ENCODE measurements around the gene SNX2. TPM values are rescaled to one million over a fixed set of nuclear protein-coding genes. Genes with fewer than 3 reads are reported as not detected.

The SNX2 gene
- total and polyA plus RNA-seq, 5 experiments from 2014 or later: 47.6 to 76.5 (median 58.2) TPM

DNA sequence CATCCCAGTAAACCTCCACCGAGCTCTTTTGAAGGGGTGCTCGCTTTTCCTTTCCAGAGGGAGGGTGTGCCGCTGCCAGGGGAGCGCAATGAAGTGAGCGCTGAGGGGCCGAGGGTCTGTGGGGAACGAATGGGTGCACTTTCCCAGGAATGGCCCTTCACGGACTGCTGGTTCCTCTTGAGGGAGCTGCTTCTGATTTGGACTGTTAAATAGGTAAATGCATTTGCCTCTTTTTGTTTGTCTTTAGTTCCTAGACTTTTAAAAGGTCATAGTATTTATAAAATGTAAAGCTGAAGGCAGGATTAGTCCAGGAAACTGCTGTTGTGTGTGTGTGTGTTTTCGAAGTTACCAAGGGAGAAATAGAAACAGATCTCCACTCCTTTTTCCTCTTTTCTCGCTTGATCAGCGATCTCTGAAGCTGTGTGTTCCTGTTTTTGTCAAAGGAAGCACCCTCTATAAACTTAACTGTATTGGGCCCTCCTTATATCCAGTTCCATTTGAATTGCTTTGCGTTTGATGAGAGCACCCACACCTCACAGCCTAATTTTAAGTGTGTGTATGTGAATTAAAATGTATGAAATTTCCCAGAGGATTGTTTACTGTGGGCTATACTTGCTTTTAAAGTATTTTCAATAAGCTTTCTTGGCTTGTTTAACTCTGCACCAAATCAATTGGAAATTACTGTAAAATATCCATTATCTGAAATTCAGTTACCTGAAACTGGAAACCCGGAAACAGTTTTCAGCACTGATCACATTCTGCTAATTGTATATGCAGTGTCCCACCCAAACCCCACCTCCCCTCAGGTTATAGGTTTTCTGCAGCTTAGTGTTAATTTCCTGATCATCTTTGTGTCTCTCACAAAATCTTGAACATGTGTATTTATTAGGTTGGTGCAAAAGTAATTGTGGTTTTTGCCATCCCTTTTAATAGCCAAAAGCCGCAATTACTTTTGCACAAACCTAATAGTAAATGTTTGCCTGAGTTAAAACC lies 966 bp downstream of the SNX2 start:
- peak overlapping the region; percentile 94 to 97 (median 96) for H3K27ac Mint-ChIP-seq
- DNase-seq: no peak
- H3K4me1 Mint-ChIP-seq: peaks cover 17 to 58% (median 45%) of the 10 kb centered on the region in 4 donors
- H3K36me3 Mint-ChIP-seq: peaks cover 0 to 5% (median 2%) of the 10 kb centered on the region in 3 donors
- H3K4me3 Mint-ChIP-seq: peak overlapping the region; percentile 93 to 98 (median 96)
- no peak for ATAC-seq
- no peaks in the 10 kb centered on the region for H3K27me3 Mint-ChIP-seq
- H3K9me3 Mint-ChIP-seq: no peaks in the 10 kb centered on the region
- POLR2A ChIA-PET: interaction anchor here (0.9 to 2.6 kb wide), 7 partner anchors 10 to 736 kb away, joined by 3 to 17 read pairs (median 6); partner anchors contain the start of genes CEP120, CSNK1G3 and SNX24

DNA sequence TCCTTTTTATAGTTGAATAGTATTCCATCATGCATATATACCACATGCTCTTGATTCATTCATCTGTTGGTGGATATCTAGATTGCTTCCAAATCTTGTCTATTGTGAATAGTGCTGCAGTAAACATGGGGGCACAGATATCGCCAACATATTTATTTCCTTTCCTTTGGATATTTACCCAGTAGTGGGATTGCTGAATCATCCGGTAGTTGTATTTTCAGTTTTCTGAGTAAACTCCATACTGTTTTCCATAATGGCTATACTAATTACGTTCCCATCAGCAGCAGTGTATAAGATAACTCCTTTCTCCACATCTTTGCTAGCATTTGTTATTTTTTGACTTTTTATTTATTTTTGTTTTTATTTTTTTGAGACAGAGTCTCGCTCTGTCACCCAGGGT lies 3.3 kb downstream of the SNX2 start:
- peak overlapping the region in 7 of 10 donors; percentile 8 to 65 (median 48) for H3K4me3 Mint-ChIP-seq
- no peaks in the 10 kb centered on the region for H3K9me3 Mint-ChIP-seq
- DNase-seq (no peak), ATAC-seq (no peak)
- H3K4me1 Mint-ChIP-seq: peaks cover 17 to 73% (median 48%) of the 10 kb centered on the region in 4 donors
- H3K27ac Mint-ChIP-seq: peak overlapping the region in 3 of 10 donors; percentile 4 to 50 (median 11)
- no peaks in the 10 kb centered on the region for H3K27me3 Mint-ChIP-seq
- POLR2A ChIA-PET: no interaction called here
- peaks cover 0 to 8% (median 5%) of the 10 kb centered on the region in 3 donors for H3K36me3 Mint-ChIP-seq

DNA sequence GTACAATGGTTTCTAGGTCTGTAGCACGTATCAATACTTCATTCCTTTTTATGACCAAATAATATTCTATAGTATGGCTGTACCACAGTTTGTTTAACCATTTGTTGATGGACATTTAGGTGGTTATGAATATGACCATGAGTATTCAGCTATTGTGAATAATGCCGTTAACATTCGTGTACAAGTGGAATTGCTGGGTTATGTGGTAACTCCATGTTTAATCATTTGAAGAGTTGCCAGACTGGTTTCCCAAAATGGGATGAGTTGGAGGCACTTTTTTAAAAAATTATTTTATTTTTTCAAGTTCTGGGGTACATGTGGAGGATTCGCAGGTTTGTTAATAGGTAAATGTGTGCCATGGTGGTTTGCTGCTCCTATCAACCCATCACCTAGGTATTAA lies 4.6 kb downstream of the SNX2 start:
- Mint-ChIP-seq H3K27me3 (no peaks in the 10 kb centered on the region), H3K36me3 (peaks cover under 1 to 8% (median 5%) of the 10 kb centered on the region in 3 donors), H3K4me1 (peaks cover 15 to 77% (median 53%) of the 10 kb centered on the region in 4 donors), H3K9me3 (no peaks in the 10 kb centered on the region), H3K27ac (peak overlapping the region in 3 of 10 donors; percentile 30 to 58 (median 51)), H3K4me3 (peak overlapping the region in 5 of 10 donors; percentile 23 to 56 (median 36))
- ATAC-seq (no peak), DNase-seq (no peak)
- POLR2A ChIA-PET: no interaction called here

DNA sequence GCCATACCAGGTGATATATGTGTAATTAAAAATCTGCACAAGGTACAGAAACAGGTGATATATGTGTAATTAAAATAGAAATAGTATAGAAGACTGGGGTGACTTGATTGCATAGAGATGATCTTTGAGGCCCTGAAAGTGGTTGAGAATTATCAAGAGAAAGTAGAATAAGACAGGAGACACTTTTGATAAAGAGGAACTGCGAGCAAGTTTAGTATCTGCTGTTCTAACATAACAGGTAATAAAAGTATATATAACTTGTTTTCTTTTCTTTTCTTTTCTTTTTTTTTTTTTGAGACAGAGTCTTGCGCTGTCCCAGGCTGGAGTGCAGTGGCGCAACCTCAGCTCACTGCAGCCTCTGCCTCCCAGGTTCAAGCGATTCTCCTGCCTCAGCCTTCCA lies 5.4 kb downstream of the SNX2 start:
- H3K4me1 Mint-ChIP-seq: peaks cover 21 to 81% (median 60%) of the 10 kb centered on the region in 4 donors
- peak overlapping the region in 3 of 10 donors; percentile 17 to 26 (median 21) for H3K4me3 Mint-ChIP-seq
- peaks cover 0 to 8% (median 1%) of the 10 kb centered on the region in 9 donors for H3K9me3 Mint-ChIP-seq
- no peaks in the 10 kb centered on the region for H3K27me3 Mint-ChIP-seq
- DNase-seq (no peak), ATAC-seq (no peak)
- POLR2A ChIA-PET: no interaction called here
- H3K36me3 Mint-ChIP-seq: peaks cover 8 to 13% (median 12%) of the 10 kb centered on the region in 3 donors
- H3K27ac Mint-ChIP-seq: peak overlapping the region in 1 of 10 donors; percentile 51

DNA sequence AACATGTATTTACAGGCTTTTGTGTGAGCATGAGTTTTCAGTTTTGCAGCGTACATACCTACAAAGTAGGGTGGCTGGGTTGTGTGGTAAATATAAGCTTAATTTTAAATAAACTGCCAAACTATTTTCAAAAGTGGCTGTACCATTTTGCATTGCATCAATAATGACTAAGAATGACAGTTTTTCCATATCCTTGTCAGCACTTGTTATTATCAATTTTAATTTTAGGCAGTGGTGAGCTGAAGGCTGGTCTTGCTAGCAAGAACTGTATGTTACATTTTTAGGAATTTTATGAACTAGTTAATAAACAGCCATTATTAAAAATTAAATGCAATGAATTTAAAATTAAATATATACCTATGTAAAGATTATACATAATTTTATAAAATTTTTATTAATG lies 6.6 kb downstream of the SNX2 start:
- Mint-ChIP-seq H3K4me1 (peaks cover 17 to 74% (median 54%) of the 10 kb centered on the region in 4 donors), H3K4me3 (no peak overlapping the region), H3K27me3 (no peaks in the 10 kb centered on the region), H3K9me3 (peaks cover 0 to 16% (median 7%) of the 10 kb centered on the region in 9 donors), H3K36me3 (peaks cover 14 to 21% (median 16%) of the 10 kb centered on the region in 3 donors), H3K27ac (peak overlapping the region in 1 of 10 donors; percentile 22)
- DNase-seq (no peak), ATAC-seq (no peak)
- POLR2A ChIA-PET: no interaction called here

DNA sequence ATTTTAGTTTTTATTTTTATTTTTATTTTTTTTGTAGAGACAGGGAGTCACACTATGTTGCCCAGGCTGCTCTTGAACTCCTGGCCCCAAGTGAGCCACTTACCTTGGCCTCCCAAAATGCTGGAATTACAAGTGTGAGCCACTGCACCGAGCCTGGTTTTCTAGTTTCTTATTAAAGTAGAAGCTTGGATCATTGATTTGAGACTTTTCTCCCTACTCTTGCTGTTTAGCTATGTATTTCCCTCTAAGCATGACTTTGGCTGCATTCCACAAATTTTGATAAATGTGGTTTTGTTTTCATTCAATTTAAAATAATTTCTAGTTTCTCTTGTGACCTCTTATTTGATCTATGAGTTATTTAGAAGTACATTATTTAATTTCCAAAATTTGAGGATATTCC lies 10.4 kb downstream of the SNX2 start:
- POLR2A ChIA-PET: interaction anchor here (0.9 kb wide), 1 partner anchor 10 kb away, joined by 3 read pairs; the partner anchor contains the start of gene SNX2
- no peak overlapping the region for H3K27ac Mint-ChIP-seq
- H3K27me3 Mint-ChIP-seq: no peaks in the 10 kb centered on the region
- DNase-seq (no peak), ATAC-seq (no peak)
- H3K4me1 Mint-ChIP-seq: peaks cover 16 to 66% (median 45%) of the 10 kb centered on the region in 4 donors
- H3K4me3 Mint-ChIP-seq: peak overlapping the region in 1 of 10 donors; percentile 57
- peaks cover 0 to 31% (median 13%) of the 10 kb centered on the region in 9 donors for H3K9me3 Mint-ChIP-seq
- H3K36me3 Mint-ChIP-seq: peaks cover 31 to 40% (median 37%) of the 10 kb centered on the region in 3 donors

DNA sequence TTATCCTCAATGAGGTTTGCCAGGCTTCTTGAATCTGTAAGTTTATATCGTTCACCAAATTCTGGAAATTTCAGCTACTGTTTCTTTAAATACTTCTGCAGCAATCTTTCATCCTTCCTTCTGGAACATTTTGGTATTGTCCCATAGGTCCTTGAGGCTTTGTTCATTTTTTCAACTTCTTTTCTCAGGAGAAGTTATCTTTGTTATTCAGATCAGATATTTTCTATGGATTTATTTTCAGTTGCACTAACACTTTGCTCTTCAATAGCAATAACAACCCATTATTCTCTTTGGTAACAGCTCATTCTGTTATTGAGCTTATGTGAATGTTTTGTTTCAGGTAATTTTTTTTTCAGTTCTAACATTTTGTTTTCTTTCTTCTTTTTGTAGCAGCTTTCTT lies 13.5 kb downstream of the SNX2 start:
- H3K36me3 Mint-ChIP-seq: peaks cover 41 to 54% (median 42%) of the 10 kb centered on the region in 3 donors
- no peak for ATAC-seq
- H3K27ac Mint-ChIP-seq: peak overlapping the region in 1 of 10 donors; percentile 23
- peak overlapping the region in 3 of 10 donors; percentile 18 to 23 (median 22) for H3K4me3 Mint-ChIP-seq
- POLR2A ChIA-PET: no interaction called here
- H3K4me1 Mint-ChIP-seq: peaks cover 23 to 65% (median 43%) of the 10 kb centered on the region in 4 donors
- peaks cover 0 to 31% (median 16%) of the 10 kb centered on the region in 9 donors for H3K9me3 Mint-ChIP-seq
- no peaks in the 10 kb centered on the region for H3K27me3 Mint-ChIP-seq
- DNase-seq: no peak

DNA sequence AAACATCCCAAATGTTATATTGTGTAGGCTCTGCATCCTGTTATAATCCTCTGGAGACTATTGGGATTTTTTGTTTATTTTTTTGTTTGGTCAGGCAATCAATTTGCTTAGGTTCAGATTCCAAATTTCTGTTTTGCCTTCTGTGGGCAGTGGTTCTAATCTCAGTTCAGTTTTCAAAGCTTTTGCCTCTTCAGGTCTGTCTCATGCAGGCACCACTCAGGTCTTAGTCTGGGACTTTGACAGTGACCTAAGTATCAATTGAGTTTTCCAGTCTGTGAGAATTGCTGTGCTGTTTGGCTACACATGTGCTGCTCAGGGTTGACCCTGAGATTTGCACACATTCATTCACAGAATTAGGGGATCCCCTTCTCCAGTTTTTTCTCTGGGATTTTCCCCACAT lies 14.1 kb downstream of the SNX2 start:
- ATAC-seq (no peak), DNase-seq (no peak)
- H3K36me3 Mint-ChIP-seq: peaks cover 41 to 54% (median 42%) of the 10 kb centered on the region in 3 donors
- no peak overlapping the region for H3K4me3 Mint-ChIP-seq
- POLR2A ChIA-PET: no interaction called here
- H3K9me3 Mint-ChIP-seq: peaks cover 0 to 31% (median 16%) of the 10 kb centered on the region in 9 donors
- H3K4me1 Mint-ChIP-seq: peaks cover 23 to 59% (median 38%) of the 10 kb centered on the region in 4 donors
- no peaks in the 10 kb centered on the region for H3K27me3 Mint-ChIP-seq
- no peak overlapping the region for H3K27ac Mint-ChIP-seq

DNA sequence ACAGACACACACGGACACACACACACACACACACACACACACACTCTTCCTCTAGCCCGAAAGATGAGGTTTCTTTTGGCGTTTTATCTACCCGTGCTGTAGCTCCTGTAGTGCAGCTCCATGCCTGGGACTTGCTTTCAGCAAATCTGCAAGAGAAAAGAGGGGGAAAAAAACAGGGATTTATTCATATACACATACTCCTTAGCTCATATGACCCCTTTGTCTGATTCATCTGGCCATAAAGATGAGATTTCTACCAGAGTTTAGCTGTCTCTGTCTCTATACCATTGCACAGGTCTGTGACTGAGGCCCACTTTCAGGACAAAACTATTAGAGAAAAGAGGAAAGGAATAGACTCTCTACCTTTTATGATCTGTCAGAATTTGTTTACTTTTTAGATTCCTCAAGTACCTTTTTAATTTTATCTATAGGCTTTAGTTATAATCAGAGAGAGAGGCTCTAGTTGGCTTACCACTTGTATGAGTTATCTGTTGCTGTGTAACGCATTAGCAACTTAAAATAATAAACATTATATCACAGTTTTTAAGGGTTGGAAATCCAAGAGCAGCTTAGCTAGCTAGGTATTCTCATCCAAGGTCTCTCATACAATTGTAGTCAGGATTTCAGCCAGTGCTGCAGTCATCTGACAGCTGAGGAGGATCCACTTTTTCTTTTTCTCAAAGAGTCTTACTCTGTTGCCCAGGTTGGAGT lies 14.7 kb downstream of the SNX2 start:
- ATAC-seq: no peak
- DNase-seq: no peak
- Mint-ChIP-seq H3K27ac (no peak overlapping the region), H3K9me3 (peaks cover 0 to 31% (median 16%) of the 10 kb centered on the region in 9 donors), H3K27me3 (no peaks in the 10 kb centered on the region), H3K4me3 (peak overlapping the region in 2 of 10 donors; percentile 20 to 48), H3K36me3 (peaks cover 39 to 52% (median 46%) of the 10 kb centered on the region in 3 donors), H3K4me1 (peaks cover 21 to 54% (median 34%) of the 10 kb centered on the region in 4 donors)
- POLR2A ChIA-PET: no interaction called here

DNA sequence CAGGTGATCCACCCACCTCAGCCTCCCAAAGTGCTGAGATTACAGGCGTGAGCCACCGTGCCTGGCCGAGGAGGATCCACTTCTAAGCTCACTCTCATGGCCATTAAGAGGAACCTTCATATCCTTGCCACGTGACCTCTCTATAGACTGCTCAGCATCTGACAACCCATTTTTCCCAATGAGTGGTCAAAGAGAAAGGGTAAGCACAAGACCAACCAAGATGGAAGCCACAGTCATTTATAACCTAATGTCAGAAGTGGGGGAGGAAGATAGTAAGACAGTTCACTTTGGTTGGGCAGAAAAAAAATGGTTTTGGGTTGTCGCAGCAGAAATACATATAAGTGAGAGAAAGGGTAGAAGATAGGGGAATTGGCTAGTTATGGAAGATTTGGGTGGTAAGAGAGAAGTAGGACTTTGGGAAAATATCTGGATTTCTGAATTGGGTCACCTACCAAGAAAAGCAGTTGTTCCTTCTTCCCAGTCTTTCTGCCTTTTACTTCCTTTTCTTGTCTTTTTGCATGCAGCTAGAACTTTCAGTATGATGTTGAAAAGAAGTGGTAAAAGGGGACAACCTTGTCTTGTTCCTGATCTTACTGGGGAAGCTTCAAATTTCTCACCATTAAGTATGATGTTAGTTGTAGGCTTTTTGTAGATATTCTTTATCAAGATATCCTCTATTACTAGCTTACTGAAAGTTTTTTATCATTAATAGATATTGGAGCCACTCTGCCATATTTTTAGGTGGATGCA lies 15.6 kb downstream of the SNX2 start:
- Mint-ChIP-seq H3K4me3 (no peak overlapping the region), H3K36me3 (peaks cover 37 to 50% (median 45%) of the 10 kb centered on the region in 3 donors)

DNA sequence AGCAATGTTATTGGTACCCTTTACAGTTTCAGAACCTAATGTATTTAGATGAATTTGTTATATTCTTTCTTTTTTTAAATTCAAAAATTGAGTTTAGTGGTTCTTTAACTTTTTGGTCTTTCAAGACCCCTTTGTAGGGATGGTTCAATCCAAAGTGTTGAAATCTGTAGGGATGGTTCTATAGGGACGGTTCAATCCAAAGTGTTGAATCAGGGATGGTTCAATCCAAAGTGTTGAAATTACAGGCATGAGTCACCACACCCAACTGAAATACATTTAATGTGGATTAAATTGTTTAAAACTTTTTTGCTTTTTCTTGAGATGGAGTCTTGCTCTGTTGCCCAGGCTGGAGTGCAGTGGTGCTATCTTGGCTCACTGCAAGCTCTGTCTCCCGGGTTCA lies 30.6 kb downstream of the SNX2 start:
- POLR2A ChIA-PET: no interaction called here
- H3K4me1 Mint-ChIP-seq: peaks cover 0 to 5% (median 1%) of the 10 kb centered on the region in 4 donors
- H3K27ac Mint-ChIP-seq: no peak overlapping the region
- no peak for ATAC-seq
- no peak overlapping the region for H3K4me3 Mint-ChIP-seq
- no peaks in the 10 kb centered on the region for H3K9me3 Mint-ChIP-seq
- H3K27me3 Mint-ChIP-seq: no peaks in the 10 kb centered on the region
- no peak for DNase-seq
- peaks cover 14 to 88% (median 52%) of the 10 kb centered on the region in 3 donors for H3K36me3 Mint-ChIP-seq

More for the DNA sequence above, 15.6 kb downstream of the SNX2 start:
- H3K27ac Mint-ChIP-seq: peak overlapping the region in 3 of 10 donors; percentile 24 to 67 (median 25)
- peaks cover 0 to 33% (median 15%) of the 10 kb centered on the region in 9 donors for H3K9me3 Mint-ChIP-seq
- DNase-seq (no peak), ATAC-seq (no peak)
- H3K27me3 Mint-ChIP-seq: no peaks in the 10 kb centered on the region
- POLR2A ChIA-PET: interaction anchor here (1.0 kb wide), 1 partner anchor 15 kb away, joined by 8 read pairs; the partner anchor contains the start of gene SNX2
- H3K4me1 Mint-ChIP-seq: peaks cover 16 to 49% (median 28%) of the 10 kb centered on the region in 4 donors

DNA sequence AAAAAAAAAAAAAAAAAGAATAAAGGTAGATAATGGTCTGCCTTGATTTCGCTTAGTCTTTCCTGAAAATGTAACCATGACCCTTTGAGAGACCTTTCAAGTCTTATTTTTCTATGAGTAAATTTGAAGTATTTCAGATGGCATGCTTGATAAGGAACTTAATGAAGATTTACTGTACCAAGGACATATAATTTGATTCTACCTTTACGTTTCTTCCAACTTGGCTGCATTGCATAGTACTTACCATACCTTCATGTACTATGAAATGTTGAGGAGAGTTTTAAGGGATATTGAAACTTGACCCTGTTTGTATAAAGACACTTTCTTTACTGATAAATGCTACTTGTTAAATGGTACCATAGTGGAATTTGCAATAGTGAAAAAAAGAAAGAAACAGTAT lies 35.5 kb downstream of the SNX2 start:
- Mint-ChIP-seq H3K36me3 (peaks cover 0 to 68% (median 36%) of the 10 kb centered on the region in 3 donors), H3K9me3 (no peaks in the 10 kb centered on the region), H3K4me3 (no peak overlapping the region), H3K27ac (no peak overlapping the region), H3K4me1 (peaks cover 0 to 2% (median 0%) of the 10 kb centered on the region in 4 donors), H3K27me3 (no peaks in the 10 kb centered on the region)
- DNase-seq (no peak), ATAC-seq (no peak)
- POLR2A ChIA-PET: no interaction called here

Measured in naive thymus-derived CD8-positive, alpha-beta T cell (primary cell).